OCI-LY3 (cell line): ENCODE results near the gene RPS15A.
"Not testable (repeated sequence)": the region's sequence is repeated elsewhere in the genome, so short reads cannot be mapped to it uniquely, and the experiment has no call there.

Experiments used
- H2AFZ ChIP-seq: fragments of 200-600, 300-600 bp; shearing (Covaris generic); 2 replicates; pipeline ENCODE4 v1.6.0; 2014; ENCODE audit warnings: antibody characterized with exemption, low read depth, low read length
- H3K27ac ChIP-seq: fragments of 200-600, 300-600 bp; sonication (generic); 2 replicates; pipeline ENCODE4 v1.5.1; 2014; ENCODE audit warnings: mild to moderate bottlenecking, low read length, moderate library complexity, mixed read lengths
- H3K27me3 ChIP-seq: fragments of 200-600, 300-600 bp; sonication (generic); 2 replicates; pipeline ENCODE4 v1.6.1; 2014; ENCODE audit warnings: low read depth, low read length, mixed read lengths
- H3K36me3 ChIP-seq: fragments of 200-600, 300-600 bp; sonication (generic); replicated peaks from 2 replicates; pipeline ENCODE3; 2014; ENCODE audit warnings: low read depth, low read length, mixed read lengths
- H3K4me1 ChIP-seq: fragments of 300-600, 200-600 bp; sonication (generic); 2 replicates; pipeline ENCODE4 v1.6.1; 2014; ENCODE audit warnings: low read length, mixed read lengths
- H3K4me2 ChIP-seq: fragments of 200-600, 300-600 bp; sonication (generic); 2 replicates; pipeline ENCODE4 v1.6.1; 2014; ENCODE audit warnings: low read length, mixed read lengths
- H3K4me3 ChIP-seq: fragments of 300-600, 200-600 bp; sonication (generic); 2 replicates; pipeline ENCODE4 v1.5.1; 2014; ENCODE audit warnings: antibody characterized with exemption, mild to moderate bottlenecking, low read length, moderate library complexity
- H3K79me2 ChIP-seq: fragments of 300-600, 200-600 bp; shearing (Covaris generic); 2 replicates; pipeline ENCODE4 v1.6.1; 2014; ENCODE audit warnings: mild to moderate bottlenecking, low read length, mixed read lengths
- H3K9ac ChIP-seq: fragments of 300-600, 200-600 bp; shearing (Covaris generic); 2 replicates; pipeline ENCODE4 v1.6.0; 2014; ENCODE audit warnings: mild to moderate bottlenecking, low read length, moderate library complexity
- H3K9me3 ChIP-seq: fragments of 200-600, 300-600 bp; shearing (Covaris generic); 2 replicates; pipeline ENCODE4 v1.6.1; 2014; ENCODE audit warnings: low read length, mixed read lengths; ENCODE audit not compliant: insufficient read depth
- H4K20me1 ChIP-seq: fragments of 200-600, 300-600 bp; sonication (generic); 2 replicates; pipeline ENCODE4 v1.6.1; 2016; ENCODE audit warnings: low read length, mixed read lengths; ENCODE audit not compliant: insufficient read depth

The RPS15A gene

GRCh38 chr16:18756639-18757038, 33.5 kb downstream of the RPS15A start:
- H3K4me1 ChIP-seq, H3K9me3 ChIP-seq, H4K20me1 ChIP-seq, H3K36me3 ChIP-seq, H3K4me2 ChIP-seq, H3K27ac ChIP-seq, H3K79me2 ChIP-seq, H2AFZ ChIP-seq, H3K9ac ChIP-seq, H3K27me3 ChIP-seq, H3K4me3 ChIP-seq: not testable (repeated sequence)

GRCh38 chr16:18742870-18743269, 47.3 kb downstream of the RPS15A start:
- not testable (repeated sequence) for H3K79me2 ChIP-seq, H2AFZ ChIP-seq, H3K9ac ChIP-seq, H3K27ac ChIP-seq, H3K36me3 ChIP-seq, H3K4me2 ChIP-seq, H3K9me3 ChIP-seq, H3K27me3 ChIP-seq, H3K4me1 ChIP-seq, H3K4me3 ChIP-seq, H4K20me1 ChIP-seq

GRCh38 chr16:18740027-18740426, 50.1 kb downstream of the RPS15A start:
- H3K27me3 ChIP-seq, H3K27ac ChIP-seq: not testable (repeated sequence)

GRCh38 chr16:18738768-18739167, 51.4 kb downstream of the RPS15A start:
- H4K20me1 ChIP-seq, H3K27me3 ChIP-seq: not testable (repeated sequence)

More at GRCh38 chr16:18740027-18740426, 50.1 kb downstream of the RPS15A start:
- H3K4me2 ChIP-seq, H4K20me1 ChIP-seq, H3K9me3 ChIP-seq, H2AFZ ChIP-seq, H3K79me2 ChIP-seq, H3K4me1 ChIP-seq, H3K4me3 ChIP-seq, H3K36me3 ChIP-seq, H3K9ac ChIP-seq: not testable (repeated sequence)

GRCh38 chr16:18734279-18734678, 55.9 kb downstream of the RPS15A start:
- H3K9me3 ChIP-seq, H3K79me2 ChIP-seq, H3K4me3 ChIP-seq, H2AFZ ChIP-seq, H3K4me1 ChIP-seq, H3K27ac ChIP-seq, H3K9ac ChIP-seq, H3K36me3 ChIP-seq, H3K27me3 ChIP-seq, H3K4me2 ChIP-seq, H4K20me1 ChIP-seq: not testable (repeated sequence)

More at GRCh38 chr16:18738768-18739167, 51.4 kb downstream of the RPS15A start:
- not testable (repeated sequence) for H2AFZ ChIP-seq, H3K4me1 ChIP-seq, H3K79me2 ChIP-seq, H3K4me2 ChIP-seq, H3K4me3 ChIP-seq, H3K36me3 ChIP-seq, H3K9ac ChIP-seq, H3K9me3 ChIP-seq, H3K27ac ChIP-seq
